ENCODE data around the gene PGLYRP3.

PGLYRP3 gene

DNA sequence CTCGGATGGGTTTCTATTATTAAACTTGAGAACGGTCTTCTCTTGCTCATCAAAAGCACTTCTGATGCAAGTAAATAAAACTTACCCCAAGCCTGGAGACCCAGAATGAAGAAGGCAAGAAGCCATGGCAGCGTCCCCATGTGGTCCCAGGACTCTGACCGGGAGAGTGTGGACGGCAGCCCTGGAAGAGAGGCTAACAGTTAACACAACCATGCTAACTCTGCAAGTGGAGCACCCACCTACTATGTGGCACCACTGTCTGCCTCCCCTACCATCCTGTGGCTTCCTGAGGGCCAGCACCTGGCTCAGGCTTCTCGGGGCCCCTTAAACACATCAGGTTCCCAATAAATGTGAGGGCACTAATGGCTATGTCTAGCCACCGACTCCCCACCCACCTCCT is 2.2 kb downstream of the PGLYRP3 start:
- H3K18ac ChIP-seq (ENCODE audit: low read length), result no peak overlapping the region
- no peaks in the 10 kb centered on the region for H3K4me1 ChIP-seq (ENCODE audit: control insufficient read depth in 1 of 2, insufficient read depth in 2 of 2, low read length in 2 of 2)
- H4K91ac ChIP-seq (ENCODE audit: low read depth, low read length), result no peak overlapping the region
- no peak overlapping the region for H3K27ac ChIP-seq (ENCODE audit: low read depth, low read length)
- H4K12ac ChIP-seq (ENCODE audit: low read depth, low read length), result no peak overlapping the region
- H2BK5ac ChIP-seq (ENCODE audit: low read depth, low read length, poor library complexity), result no peak overlapping the region
- H2BK12ac ChIP-seq (ENCODE audit: low read length), result no peak overlapping the region
- no peak overlapping the region for H3K9ac ChIP-seq (ENCODE audit: low read length)
- H4K8ac ChIP-seq (ENCODE audit: low read depth, low read length), result no peak overlapping the region
- H3K9me3 ChIP-seq (ENCODE audit: insufficient read depth, low read depth, low read length), result no peaks in the 10 kb centered on the region
- H3K27me3 ChIP-seq (ENCODE audit: insufficient read depth, low read length), result no peaks in the 10 kb centered on the region
- whole genome bisulfite sequencing (ENCODE audit: extremely low coverage, insufficient coverage, insufficient read length), result no CpG with 5 or more reads among the region's 7 CpGs
- no peak for DNase-seq
- H2AK5ac ChIP-seq (ENCODE audit: low read length), result no peak overlapping the region
- no peak overlapping the region for H3K4me2 ChIP-seq (ENCODE audit: low read length)
- no peak overlapping the region for H3K4me3 ChIP-seq (ENCODE audit: low read depth, low read length)
- no peak overlapping the region for H2BK120ac ChIP-seq (ENCODE audit: insufficient read depth, low read length, poor library complexity)
- H3K23ac ChIP-seq (ENCODE audit: low read length), result no peak overlapping the region
- H3K4ac ChIP-seq (ENCODE audit: low read depth, low read length), result no peak overlapping the region
- H2AFZ ChIP-seq (ENCODE audit: insufficient read depth, low read length, poor library complexity), result no peak overlapping the region
- no peaks in the 10 kb centered on the region for H3K36me3 ChIP-seq (ENCODE audit: control insufficient read depth in 1 of 2, insufficient read depth in 2 of 2, low read length in 2 of 2)
- no peaks in the 10 kb centered on the region for H3K79me2 ChIP-seq (ENCODE audit: control insufficient read depth, insufficient read depth, low read length, poor library complexity)
- no peak overlapping the region for H3K14ac ChIP-seq (ENCODE audit: low read length)
- no peaks in the 10 kb centered on the region for H3K79me1 ChIP-seq (ENCODE audit: low read length)

DNA sequence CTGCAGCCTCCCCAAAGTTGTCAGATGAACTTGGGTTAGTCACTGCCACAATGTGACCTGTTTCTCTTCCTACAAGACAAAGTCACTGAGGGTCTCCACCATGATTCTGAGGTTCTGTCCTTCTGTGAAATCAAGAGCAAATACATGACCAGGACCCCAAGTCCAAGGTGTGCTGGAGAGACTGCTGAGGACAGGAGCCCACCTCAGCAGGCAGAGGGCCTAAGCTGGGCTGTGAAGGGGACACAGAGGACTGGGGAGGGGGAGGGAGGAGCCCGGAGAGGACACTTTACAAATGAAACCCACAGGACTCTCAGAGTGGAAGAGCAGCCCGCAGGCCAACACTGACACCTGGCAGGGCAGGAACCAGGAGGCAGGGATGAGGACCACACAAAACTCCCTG is 3.3 kb downstream of the PGLYRP3 start:
- H3K9ac ChIP-seq (ENCODE audit: low read length), result no peak overlapping the region
- no peak overlapping the region for H2BK5ac ChIP-seq (ENCODE audit: low read depth, low read length, poor library complexity)
- H3K36me3 ChIP-seq (ENCODE audit: control insufficient read depth in 1 of 2, insufficient read depth in 2 of 2, low read length in 2 of 2), result no peaks in the 10 kb centered on the region
- no peak overlapping the region for H3K4me2 ChIP-seq (ENCODE audit: low read length)
- H3K4me3 ChIP-seq (ENCODE audit: low read depth, low read length), result no peak overlapping the region
- H2BK120ac ChIP-seq (ENCODE audit: insufficient read depth, low read length, poor library complexity), result no peak overlapping the region
- no peak overlapping the region for H2BK12ac ChIP-seq (ENCODE audit: low read length)
- no peak overlapping the region for H3K27ac ChIP-seq (ENCODE audit: low read depth, low read length)
- H4K8ac ChIP-seq (ENCODE audit: low read depth, low read length), result no peak overlapping the region
- no peak overlapping the region for H4K91ac ChIP-seq (ENCODE audit: low read depth, low read length)
- no peak overlapping the region for H4K12ac ChIP-seq (ENCODE audit: low read depth, low read length)
- H3K79me1 ChIP-seq (ENCODE audit: low read length), result no peaks in the 10 kb centered on the region
- H3K23ac ChIP-seq (ENCODE audit: low read length), result no peak overlapping the region
- H2AK5ac ChIP-seq (ENCODE audit: low read length), result no peak overlapping the region
- no CpG with 5 or more reads among the region's 2 CpGs for WGBS (ENCODE audit: extremely low coverage, insufficient coverage, insufficient read length)
- no peak overlapping the region for H3K4ac ChIP-seq (ENCODE audit: low read depth, low read length)
- H3K18ac ChIP-seq (ENCODE audit: low read length), result no peak overlapping the region
- no peak for DNase-seq
- H3K4me1 ChIP-seq (ENCODE audit: control insufficient read depth in 1 of 2, insufficient read depth in 2 of 2, low read length in 2 of 2), result no peaks in the 10 kb centered on the region
- H3K9me3 ChIP-seq (ENCODE audit: insufficient read depth, low read depth, low read length), result no peaks in the 10 kb centered on the region
- H3K79me2 ChIP-seq (ENCODE audit: control insufficient read depth, insufficient read depth, low read length, poor library complexity), result no peaks in the 10 kb centered on the region
- no peak overlapping the region for H3K14ac ChIP-seq (ENCODE audit: low read length)
- H3K27me3 ChIP-seq (ENCODE audit: insufficient read depth, low read length), result no peaks in the 10 kb centered on the region
- H2AFZ ChIP-seq (ENCODE audit: insufficient read depth, low read length, poor library complexity), result no peak overlapping the region

DNA sequence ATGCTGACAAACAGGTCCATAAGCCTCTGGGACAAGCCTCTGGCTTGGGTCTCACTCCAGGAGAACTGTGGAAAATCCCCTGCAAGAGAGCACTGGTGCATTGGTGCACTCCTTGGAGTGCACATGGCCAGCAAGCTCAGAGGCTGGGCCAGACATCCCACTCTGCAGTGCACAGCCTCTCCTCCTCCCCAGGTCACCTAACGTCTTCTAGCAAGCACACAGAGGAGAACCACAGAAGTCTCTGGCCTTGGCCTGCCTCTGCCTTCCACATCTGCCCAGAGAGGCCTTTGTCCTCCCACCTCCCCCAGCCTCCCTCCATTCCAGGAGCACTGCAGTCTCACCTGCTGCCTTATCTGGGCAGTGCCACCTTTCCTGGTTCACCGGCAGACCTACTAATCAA is 4.2 kb downstream of the PGLYRP3 start:
- H3K23ac ChIP-seq (ENCODE audit: low read length), result no peak overlapping the region
- no peaks in the 10 kb centered on the region for H3K9me3 ChIP-seq (ENCODE audit: insufficient read depth, low read depth, low read length)
- H3K4me1 ChIP-seq (ENCODE audit: control insufficient read depth in 1 of 2, insufficient read depth in 2 of 2, low read length in 2 of 2), result no peaks in the 10 kb centered on the region
- no peak overlapping the region for H4K91ac ChIP-seq (ENCODE audit: low read depth, low read length)
- no peak overlapping the region for H3K27ac ChIP-seq (ENCODE audit: low read depth, low read length)
- no CpG with 5 or more reads among the region's 2 CpGs for WGBS (ENCODE audit: extremely low coverage, insufficient coverage, insufficient read length)
- H2BK5ac ChIP-seq (ENCODE audit: low read depth, low read length, poor library complexity), result no peak overlapping the region
- no peak overlapping the region for H2BK120ac ChIP-seq (ENCODE audit: insufficient read depth, low read length, poor library complexity)
- H3K79me1 ChIP-seq (ENCODE audit: low read length), result no peaks in the 10 kb centered on the region
- H4K12ac ChIP-seq (ENCODE audit: low read depth, low read length), result no peak overlapping the region
- no peak overlapping the region for H2AFZ ChIP-seq (ENCODE audit: insufficient read depth, low read length, poor library complexity)
- no peak for DNase-seq
- H3K4me3 ChIP-seq (ENCODE audit: low read depth, low read length), result no peak overlapping the region
- no peak overlapping the region for H2AK5ac ChIP-seq (ENCODE audit: low read length)
- no peaks in the 10 kb centered on the region for H3K36me3 ChIP-seq (ENCODE audit: control insufficient read depth in 1 of 2, insufficient read depth in 2 of 2, low read length in 2 of 2)
- H4K8ac ChIP-seq (ENCODE audit: low read depth, low read length), result no peak overlapping the region
- no peak overlapping the region for H3K4ac ChIP-seq (ENCODE audit: low read depth, low read length)
- no peak overlapping the region for H3K18ac ChIP-seq (ENCODE audit: low read length)
- H2BK12ac ChIP-seq (ENCODE audit: low read length), result no peak overlapping the region
- H3K9ac ChIP-seq (ENCODE audit: low read length), result no peak overlapping the region
- no peaks in the 10 kb centered on the region for H3K79me2 ChIP-seq (ENCODE audit: control insufficient read depth, insufficient read depth, low read length, poor library complexity)
- H3K14ac ChIP-seq (ENCODE audit: low read length), result no peak overlapping the region
- no peaks in the 10 kb centered on the region for H3K27me3 ChIP-seq (ENCODE audit: insufficient read depth, low read length)
- no peak overlapping the region for H3K4me2 ChIP-seq (ENCODE audit: low read length)

DNA sequence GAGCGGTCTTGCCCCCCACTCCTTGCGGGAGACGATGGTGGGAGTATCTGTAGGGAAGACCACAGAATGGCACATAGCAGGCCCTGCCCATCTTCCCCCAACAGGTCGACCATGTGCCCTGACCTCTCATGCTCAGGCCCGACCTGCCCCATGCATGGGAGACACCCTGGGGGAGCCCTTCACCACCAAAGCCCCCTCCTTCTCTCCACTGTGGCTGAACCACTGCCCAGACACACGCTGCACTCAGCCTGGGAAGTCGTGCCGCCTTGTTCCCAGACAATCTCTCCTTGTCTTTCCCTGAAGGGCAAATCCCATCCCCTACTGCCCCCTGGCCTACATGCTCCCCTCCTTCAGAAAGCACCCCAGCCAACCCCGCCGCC is 5.5 kb downstream of the PGLYRP3 start:
- DNase-seq, result no peak
- Histone ChIP-seq H3K27ac (ENCODE audit: low read depth, low read length) (no peak overlapping the region), H3K4me3 (ENCODE audit: low read depth, low read length) (no peak overlapping the region), H3K4me1 (ENCODE audit: control insufficient read depth in 1 of 2, insufficient read depth in 2 of 2, low read length in 2 of 2) (no peaks in the 10 kb centered on the region), H3K18ac (ENCODE audit: low read length) (no peak overlapping the region), H2AFZ (ENCODE audit: insufficient read depth, low read length, poor library complexity) (no peak overlapping the region), H3K79me1 (ENCODE audit: low read length) (no peaks in the 10 kb centered on the region), H4K91ac (ENCODE audit: low read depth, low read length) (no peak overlapping the region), H3K79me2 (ENCODE audit: control insufficient read depth, insufficient read depth, low read length, poor library complexity) (no peaks in the 10 kb centered on the region), H3K27me3 (ENCODE audit: insufficient read depth, low read length) (no peaks in the 10 kb centered on the region), H2AK5ac (ENCODE audit: low read length) (no peak overlapping the region), H4K8ac (ENCODE audit: low read depth, low read length) (no peak overlapping the region), H3K9ac (ENCODE audit: low read length) (no peak overlapping the region), H2BK12ac (ENCODE audit: low read length) (no peak overlapping the region), H4K12ac (ENCODE audit: low read depth, low read length) (no peak overlapping the region), H2BK120ac (ENCODE audit: insufficient read depth, low read length, poor library complexity) (no peak overlapping the region), H2BK5ac (ENCODE audit: low read depth, low read length, poor library complexity) (no peak overlapping the region), H3K4me2 (ENCODE audit: low read length) (no peak overlapping the region), H3K14ac (ENCODE audit: low read length) (no peak overlapping the region), H3K9me3 (ENCODE audit: insufficient read depth, low read depth, low read length) (no peaks in the 10 kb centered on the region), H3K23ac (ENCODE audit: low read length) (no peak overlapping the region), H3K4ac (ENCODE audit: low read depth, low read length) (no peak overlapping the region), H3K36me3 (ENCODE audit: control insufficient read depth in 1 of 2, insufficient read depth in 2 of 2, low read length in 2 of 2) (no peaks in the 10 kb centered on the region)
- WGBS (ENCODE audit: extremely low coverage, insufficient coverage, insufficient read length), result no CpG with 5 or more reads among the region's 10 CpGs
